IMR-90 (cell line): Measurements from ENCODE around the gene CTCF. TPM values are rescaled to one million over a fixed set of nuclear protein-coding genes. Genes with fewer than 3 reads are reported as not detected.

ENCODE experiments used
- ATAC-seq: fragments of 200-7000 bp; cut with Tn5 transposase; 2 replicates; pipeline ENCODE4 v1.9.1; 2020; ENCODE audit warnings: low read depth, mild to moderate bottlenecking, moderate library complexity
- BruUV-seq: library from RNA; stranded (reverse); fragments of 400-500 nt; replicated peaks from 2 replicates; lab custom pipeline; 2021; lab: Mats Ljungman, UMichigan
- CTCF ChIA-PET: fragments of 300-600 bp; formaldehyde crosslinking; extraction: SDS; loops from one replicate; lab custom pipeline; 2021; ENCODE audit warnings: antibody characterized with exemption; lab: Yijun Ruan, JAX
- POLR2A ChIA-PET: fragments of 300-600 bp; sonication (Branson Sonifier 250); formaldehyde crosslinking; loops from one replicate; lab custom pipeline; 2022; ENCODE audit warnings: antibody characterized with exemption; ENCODE audit not compliant: unreplicated experiment; lab: Charles Lee
- DNase-seq: peaks from one replicate; pipeline ENCODE4 v3.0.0; 2013
- H2AFZ ChIP-seq: replicated peaks from 2 replicates; pipeline ENCODE3; 2013; ENCODE audit warnings: low read length, mild to moderate bottlenecking; ENCODE audit not compliant: poor library complexity
- H2AK5ac ChIP-seq: 2 replicates; pipeline ENCODE4 v1.6.1; 2013; ENCODE audit warnings: low read depth, low read length, inconsistent platforms
- H2AK9ac ChIP-seq: replicated peaks from 2 replicates; pipeline ENCODE3; 2013; ENCODE audit warnings: mild to moderate bottlenecking, low read depth, low read length, moderate library complexity; ENCODE audit not compliant: poor library complexity
- H2BK120ac ChIP-seq: 2 replicates; pipeline ENCODE4 v1.6.1; 2013; ENCODE audit warnings: low read depth, low read length, inconsistent platforms
- H2BK15ac ChIP-seq: 3 replicates; pipeline ENCODE4 v1.6.1; 2013; ENCODE audit warnings: low read depth, low read length, inconsistent platforms
- H2BK20ac ChIP-seq: 2 replicates; pipeline ENCODE4 v1.6.1; 2013; ENCODE audit warnings: low read depth, mild to moderate bottlenecking, inconsistent platforms, low read length, moderate library complexity
- H2BK5ac ChIP-seq: 2 replicates; pipeline ENCODE4 v1.6.1; 2013; ENCODE audit warnings: mild to moderate bottlenecking, low read depth, low read length, inconsistent platforms; ENCODE audit not compliant: poor library complexity, severe bottlenecking
- H3K14ac ChIP-seq: replicated peaks from 2 replicates; pipeline ENCODE4 v1.6.1; 2013; ENCODE audit warnings: low read depth, low read length, inconsistent platforms
- H3K18ac ChIP-seq: 2 replicates; pipeline ENCODE4 v1.6.1; 2013; ENCODE audit warnings: low read depth, low read length, control low read depth
- H3K23ac ChIP-seq: 2 replicates; pipeline ENCODE4 v1.6.1; 2013; ENCODE audit warnings: low read depth, low read length, inconsistent platforms
- H3K27ac ChIP-seq: 2 replicates; pipeline ENCODE4 v1.5.1; 2013; ENCODE audit warnings: mild to moderate bottlenecking, control low read depth, low read length; ENCODE audit not compliant: insufficient read depth
- H3K27me3 ChIP-seq: 2 replicates; pipeline ENCODE4 v1.6.1; 2013; ENCODE audit warnings: low read length; ENCODE audit not compliant: control insufficient read depth, insufficient read depth
- H3K36me3 ChIP-seq: 2 replicates; pipeline ENCODE4 v1.6.1; 2013; ENCODE audit warnings: low read length, mixed read lengths; ENCODE audit not compliant: control insufficient read depth, insufficient read depth
- H3K4ac ChIP-seq: 2 replicates; pipeline ENCODE4 v1.6.1; 2013; ENCODE audit warnings: low read depth, low read length, inconsistent platforms
- H3K4me1 ChIP-seq: 2 replicates; pipeline ENCODE4 v1.6.1; 2013; ENCODE audit warnings: low read length, mixed read lengths; ENCODE audit not compliant: control insufficient read depth, insufficient read depth
- H3K4me2 ChIP-seq: 2 replicates; pipeline ENCODE4 v1.6.1; 2013; ENCODE audit warnings: low read depth, mild to moderate bottlenecking, control low read depth, low read length, moderate library complexity
- H3K4me3 ChIP-seq: 2 replicates; pipeline ENCODE4 v1.5.1; 2013; ENCODE audit warnings: low read depth, mild to moderate bottlenecking, control low read depth, low read length, moderate library complexity; ENCODE audit not compliant: insufficient read depth
- H3K56ac ChIP-seq: 2 replicates; pipeline ENCODE4 v1.6.1; 2013; ENCODE audit warnings: low read length, inconsistent platforms; ENCODE audit not compliant: insufficient read depth; ENCODE audit errors: extremely low read depth
- H3K79me1 ChIP-seq, 2 experiments: 2 replicates each; pipeline ENCODE4 v1.6.1; 2013; ENCODE audit warnings: low read length in 2 of 2, inconsistent platforms in 1 of 2, low read depth in 1 of 2
- H3K9ac ChIP-seq: 2 replicates; pipeline ENCODE4 v1.6.1; 2013; ENCODE audit warnings: low read depth, low read length, control low read depth
- H3K9me1 ChIP-seq: 2 replicates; pipeline ENCODE4 v1.6.1; 2013; ENCODE audit warnings: low read length, inconsistent platforms; ENCODE audit not compliant: insufficient read depth
- H3K9me3 ChIP-seq: 2 replicates; pipeline ENCODE4 v1.6.1; 2013; ENCODE audit warnings: low read length; ENCODE audit not compliant: control insufficient read depth, insufficient read depth
- H4K20me1 ChIP-seq: 2 replicates; pipeline ENCODE4 v1.6.1; 2013; ENCODE audit warnings: low read length, inconsistent platforms; ENCODE audit not compliant: insufficient read depth
- H4K5ac ChIP-seq: 2 replicates; pipeline ENCODE4 v1.6.1; 2013; ENCODE audit warnings: mild to moderate bottlenecking, low read depth, low read length, control low read depth
- H4K8ac ChIP-seq, 2 experiments: 2 replicates each; pipeline ENCODE4 v1.6.1; 2013; ENCODE audit warnings: low read depth in 2 of 2, low read length in 2 of 2, control low read depth in 1 of 2, inconsistent platforms in 1 of 2
- H4K91ac ChIP-seq: 2 replicates; pipeline ENCODE4 v1.6.1; 2013; ENCODE audit warnings: low read depth, low read length, inconsistent platforms; ENCODE audit not compliant: insufficient read depth
- MAFK ChIP-seq: IDR thresholded peaks from 2 replicates; pipeline ENCODE4 v1.6.1; 2012; ENCODE audit warnings: low read depth, low read length, improper control_type of control experiment
- MXI1 ChIP-seq: IDR thresholded peaks from 2 replicates; pipeline ENCODE4 v1.6.1; 2012; ENCODE audit warnings: low read depth, mild to moderate bottlenecking, low read length, moderate library complexity, borderline replicate concordance
- NFE2L2 ChIP-seq: fragments of 150-350 bp; IDR thresholded peaks from 2 replicates; pipeline ENCODE4 v1.6.1; 2016; ENCODE audit warnings: low read depth, mild to moderate bottlenecking, low read length
- RAD21 ChIP-seq: IDR thresholded peaks from 2 replicates; pipeline ENCODE4 v1.6.1; 2012; ENCODE audit warnings: low read length, improper control_type of control experiment
- SMC3 ChIP-seq: fragments of 150-350 bp; IDR thresholded peaks from 2 replicates; pipeline ENCODE4 v1.6.1; 2016; ENCODE audit warnings: low read depth, mild to moderate bottlenecking, antibody characterized with exemption, low read length, moderate library complexity
- WGBS, 2 experiments: methylation state at CpG; one replicate each; pipeline versions ENCODE4 v1.1.5 to v1.1.7; 2013; ENCODE audit warnings: missing lambda C conversion rate in 2 of 2; ENCODE audit not compliant: insufficient read length in 1 of 2; ENCODE audit errors: extremely low coverage in 2 of 2; 5-methylcytosine and 5-hydroxymethylcytosine counted together
- dilution Hi-C: fragments of 300-500 bp; cut with HindIII; formaldehyde crosslinking; loops from one replicate; pipeline ENCODE4 v1.14.3; 2018; ENCODE audit warnings: low sequenced_read_pairs; ENCODE audit not compliant: unreplicated experiment
- in situ Hi-C: fragments of 300-500 bp; cut with MboI; formaldehyde crosslinking; loops from 3 replicates; pipeline ENCODE4 v1.14.3; 2019; ENCODE audit warnings: low sequenced_read_pairs, inconsistent platforms, mixed read lengths
- intact Hi-C: fragments of 100-400 bp; cut with micrococcal nuclease; formaldehyde crosslinking; loops from 2 replicates; pipeline ENCODE4 v1.10.0; 2022
- polyA plus RNA-seq, 3 experiments: library from polyadenylated mRNA; depleted of rRNA; stranded (reverse); fragments of >200 nt; gene quantifications; 2 replicates each; pipeline ENCODE4 v1.2.3, GENCODE V29; 2012; ENCODE audit warnings: low replicate concordance in 1 of 3
- total RNA-seq: library from RNA; depleted of rRNA; stranded (reverse); fragments of >200 nt; gene quantifications from 2 replicates; pipeline ENCODE4 v1.2.3, GENCODE V29; 2012

Gene CTCF
- total and polyA plus RNA-seq, 2 of the 4 experiments (the other 2 are of a cell fraction): 16.1 to 22.8 TPM

GRCh38 chr16:67517661-67518423 is 44.5 kb upstream of the CTCF start:
- Histone ChIP-seq H3K9me1 (peaks cover 4% of the 10 kb centered on the region; the same call in 1 of the 2 replicates), H3K27me3 (no peaks in the 10 kb centered on the region), H3K4me2 (no peak overlapping the region), H3K18ac (no peak overlapping the region), H2BK15ac (no peak overlapping the region), H3K14ac (no peak overlapping the region), H3K36me3 (no peaks in the 10 kb centered on the region), H3K4me3 (no peak overlapping the region), H2AFZ (peak overlapping the region; percentile 27), H3K4me1 (peaks cover 6% of the 10 kb centered on the region), H4K20me1 (peaks cover 3% of the 10 kb centered on the region; the same call in 1 of the 2 replicates), H3K79me1 (no peaks in the 10 kb centered on the region), H2BK20ac (no peak overlapping the region), H2BK5ac (no peak overlapping the region), H3K23ac (no peak overlapping the region), H3K56ac (no peak overlapping the region), H3K4ac (no peak overlapping the region), H2BK120ac (0 out of 2 replicates have a peak overlapping the region, but pooled peaks have one; percentile 23), H4K8ac (no peak overlapping the region), H3K9ac (no peak overlapping the region), H2AK9ac (no peak overlapping the region), H4K91ac (no peak overlapping the region), H4K5ac (no peak overlapping the region), H3K9me3 (no peaks in the 10 kb centered on the region), H3K27ac (no peak overlapping the region), H2AK5ac (peak overlapping the region; percentile 57; the same call in 1 of the 2 replicates)
- no peak for TF ChIP-seq NFE2L2
- no peak for TF ChIP-seq MAFK
- TF ChIP-seq SMC3: no peak
- TF ChIP-seq RAD21: no peak
- TF ChIP-seq MXI1: no peak
- WGBS, 2 experiments: 58% methylated on average over 3 of the region's 11 CpGs; no CpG with 5 or more reads in 1 of the 2 experiments
- dilution Hi-C loops (no loop called here), in situ Hi-C loops (no loop called here), intact Hi-C loops (no loop called here)
- BruUV-seq: no TSS peak
- CTCF ChIA-PET: interaction anchor here (1.2 kb wide), 1 partner anchor 150 kb away, joined by 3 read pairs; no protein-coding TSS in a partner anchor
- DNase-seq (no peak), ATAC-seq (no peak)
- POLR2A ChIA-PET: no interaction called here
